WTC11 (cell line): ENCODE measurements around the gene B4GALT3.
A peak's percentile ranks its signal among the peaks of the same experiment; 100 is the strongest.

Source experiments
- CREB1 ChIP-seq: sonication (generic); formaldehyde crosslinking; IDR thresholded peaks from 2 replicates; pipeline ENCODE4 v1.8.0; 2023; ENCODE audit warnings: mild to moderate bottlenecking, missing genetic modification reagents
- CTCF ChIP-seq: fragments of 200-600 bp; IDR thresholded peaks from 2 replicates; pipeline ENCODE4 v1.8.0; 2022; ENCODE audit warnings: antibody characterized with exemption
- ESRRA ChIP-seq: sonication (generic); formaldehyde crosslinking; IDR thresholded peaks from 2 replicates; pipeline ENCODE4 v1.8.1; 2022; ENCODE audit warnings: mild to moderate bottlenecking, missing genetic modification reagents, borderline replicate concordance
- FOXJ3 ChIP-seq: sonication (generic); formaldehyde crosslinking; IDR thresholded peaks from 2 replicates; pipeline ENCODE4 v1.9.0; 2021; ENCODE audit warnings: missing genetic modification reagents, mild to moderate bottlenecking, borderline replicate concordance
- TCF7 ChIP-seq: sonication (generic); formaldehyde crosslinking; IDR thresholded peaks from 2 replicates; pipeline ENCODE4 v1.8.0; 2022; ENCODE audit warnings: mild to moderate bottlenecking, low read depth, missing genetic modification reagents, moderate library complexity
- ZBTB21 ChIP-seq: sonication (generic); formaldehyde crosslinking; IDR thresholded peaks from 2 replicates; pipeline ENCODE4 v1.8.1; 2023; ENCODE audit warnings: mild to moderate bottlenecking, missing genetic modification reagents, borderline replicate concordance
- ZNF425 ChIP-seq: fragments of 250-450 bp; sonication (Bioruptor Pico); conservative IDR thresholded peaks from 2 replicates; pipeline ENCODE4 v1.9.0; 2021; ENCODE audit warnings: mild to moderate bottlenecking

- TF ChIP-seq CTCF (peak; percentile 71), ZBTB21 (CRISPR knock-in tag) (no peak), FOXJ3 (CRISPR knock-in tag) (no peak), ESRRA (CRISPR knock-in tag) (no peak), CREB1 (no peak), TCF7 (CRISPR knock-in tag) (no peak), ZNF425 (CRISPR knock-in tag) (no peak)
Measured at GRCh38 chr1:161192476-161193465, 15.5 kb upstream of the B4GALT3 start.
